Measurements from ENCODE around the gene MARVELD1.

DNA sequence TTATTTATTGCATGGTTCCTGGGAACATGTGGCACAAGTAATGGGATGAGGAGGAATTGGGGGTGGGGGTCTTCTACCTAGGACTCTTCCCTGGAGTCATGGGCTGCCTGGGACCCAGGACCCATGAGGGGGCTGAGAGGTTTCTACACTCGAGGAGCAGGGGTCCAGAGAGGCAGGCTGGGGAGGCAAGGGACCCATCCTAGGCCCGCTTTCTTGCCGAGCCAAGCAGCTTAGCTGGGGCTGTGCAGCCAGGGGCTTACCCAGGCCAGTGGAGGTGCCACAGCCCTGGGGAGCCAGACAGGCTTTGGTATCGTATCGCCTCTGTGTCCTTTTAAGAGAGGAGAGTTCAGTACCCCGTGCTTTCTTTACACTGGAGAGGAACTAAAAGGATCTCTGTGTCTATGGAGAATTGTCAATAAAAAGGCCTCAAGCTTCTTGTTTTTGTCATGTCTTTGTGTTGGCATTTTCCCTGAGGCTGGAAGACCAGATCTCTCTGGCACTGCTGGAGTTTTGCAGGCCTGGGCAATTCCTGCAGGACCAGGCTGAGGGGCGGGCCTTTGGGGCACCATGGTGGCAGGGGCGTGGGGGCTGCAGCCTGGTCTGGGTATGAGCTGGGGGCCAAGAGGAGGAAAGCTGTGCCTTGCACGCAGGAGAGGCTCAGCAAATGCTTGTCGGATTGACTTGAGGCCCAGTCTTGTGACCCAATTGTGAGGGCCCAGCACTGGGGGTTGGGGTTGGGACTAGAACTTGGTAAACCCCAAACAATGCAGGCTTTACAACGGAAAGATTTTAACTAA lies 47.1 kb downstream of the MARVELD1 start:
- TF ChIP-seq POLR2A (IDR thresholded peaks at IDR 0.05; ENCODE audit: low read length), result no peak
- no peak for TF ChIP-seq ZSCAN20 (CRISPR knock-in tag; IDR thresholded peaks at IDR 0.05)
- TF ChIP-seq EP300 (IDR thresholded peaks at IDR 0.05), result no peak
- TF ChIP-seq, protein P1, sequence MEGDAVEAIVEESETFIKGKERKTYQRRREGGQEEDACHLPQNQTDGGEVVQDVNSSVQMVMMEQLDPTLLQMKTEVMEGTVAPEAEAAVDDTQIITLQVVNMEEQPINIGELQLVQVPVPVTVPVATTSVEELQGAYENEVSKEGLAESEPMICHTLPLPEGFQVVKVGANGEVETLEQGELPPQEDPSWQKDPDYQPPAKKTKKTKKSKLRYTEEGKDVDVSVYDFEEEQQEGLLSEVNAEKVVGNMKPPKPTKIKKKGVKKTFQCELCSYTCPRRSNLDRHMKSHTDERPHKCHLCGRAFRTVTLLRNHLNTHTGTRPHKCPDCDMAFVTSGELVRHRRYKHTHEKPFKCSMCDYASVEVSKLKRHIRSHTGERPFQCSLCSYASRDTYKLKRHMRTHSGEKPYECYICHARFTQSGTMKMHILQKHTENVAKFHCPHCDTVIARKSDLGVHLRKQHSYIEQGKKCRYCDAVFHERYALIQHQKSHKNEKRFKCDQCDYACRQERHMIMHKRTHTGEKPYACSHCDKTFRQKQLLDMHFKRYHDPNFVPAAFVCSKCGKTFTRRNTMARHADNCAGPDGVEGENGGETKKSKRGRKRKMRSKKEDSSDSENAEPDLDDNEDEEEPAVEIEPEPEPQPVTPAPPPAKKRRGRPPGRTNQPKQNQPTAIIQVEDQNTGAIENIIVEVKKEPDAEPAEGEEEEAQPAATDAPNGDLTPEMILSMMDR (IDR thresholded peaks at IDR 0.05), result no peak
- TF ChIP-seq NFE2L2 (conservative IDR thresholded peaks at IDR 0.05; ENCODE audit: low read length), result no peak
